ENCODE measurements around the gene THAP12. TPM values are rescaled to one million over a fixed set of nuclear protein-coding genes. Genes with fewer than 3 reads are reported as not detected.

THAP12 gene
- total RNA-seq, 2 experiments from 2014 or later, result 64.0 to 65.6 TPM

DNA sequence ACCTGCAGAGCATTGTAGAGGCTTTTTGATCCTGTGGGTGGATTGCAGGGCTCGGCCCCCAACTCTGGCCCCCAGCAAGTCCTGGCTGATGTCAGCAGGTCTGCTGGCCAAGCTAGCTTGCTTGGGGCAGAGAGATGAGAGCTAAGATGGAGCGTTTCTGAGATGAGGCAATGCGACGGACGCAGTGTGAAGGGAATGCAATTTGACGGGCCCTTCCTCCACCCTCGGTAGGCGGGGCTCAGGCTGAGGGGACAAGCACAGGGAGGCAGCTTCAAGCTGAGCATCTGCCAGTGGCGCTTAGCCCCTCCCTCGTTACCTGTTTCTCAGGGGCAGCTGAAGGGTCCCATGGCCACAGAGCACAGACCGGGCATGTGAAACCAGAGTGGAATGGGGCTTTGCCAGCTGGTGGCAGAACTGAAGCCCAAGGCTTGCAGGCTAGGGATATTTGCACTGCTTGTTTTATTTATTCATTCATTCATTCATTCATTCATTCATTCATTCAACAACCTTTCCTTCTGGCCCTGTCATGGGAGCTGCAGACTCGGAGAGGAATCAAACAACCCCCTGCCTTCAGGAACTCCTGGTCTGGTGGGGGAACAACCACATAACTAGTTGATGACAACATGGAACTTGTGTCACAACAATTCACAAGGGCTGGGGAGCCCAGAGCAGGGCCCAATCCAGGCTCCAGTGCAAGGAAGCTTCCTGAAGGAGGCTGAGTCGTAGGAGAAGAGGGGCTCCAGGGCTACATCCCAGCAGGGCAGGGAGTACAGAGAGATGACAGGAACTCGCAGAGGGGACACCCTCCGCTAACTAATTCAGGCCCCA is 66.8 kb downstream of the THAP12 start:
- CTCF ChIA-PET, result interaction anchor here (1.3 to 2.6 kb wide), 3 partner anchors 104 to 107 kb away, joined by 4 to 11 read pairs (median 5); no protein-coding TSS in a partner anchor
- POLR2A ChIA-PET, result no interaction called here

DNA sequence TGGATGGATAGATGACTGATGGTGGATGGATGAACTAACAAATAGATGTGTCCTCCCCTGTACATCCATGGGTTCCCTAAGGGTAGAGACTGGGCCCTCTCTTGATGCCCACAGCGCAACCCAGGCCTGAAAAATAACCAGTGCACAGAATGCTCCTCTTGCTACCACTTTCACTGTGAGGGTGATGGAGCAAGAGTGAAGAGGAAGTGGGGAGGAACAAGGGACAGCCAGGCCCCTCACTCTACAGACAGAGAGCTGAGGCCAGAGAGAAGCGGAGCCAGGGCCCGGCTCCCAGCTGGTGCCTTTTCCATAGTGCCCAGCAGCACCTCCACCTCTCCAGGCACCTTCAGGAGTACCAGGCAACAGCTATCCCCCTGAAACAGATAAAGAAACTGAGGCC is 67.7 kb downstream of the THAP12 start:
- CTCF ChIA-PET, result interaction anchor here (2.6 kb wide), 1 partner anchor 106 kb away, joined by 11 read pairs; no protein-coding TSS in a partner anchor
- POLR2A ChIA-PET, result no interaction called here

DNA sequence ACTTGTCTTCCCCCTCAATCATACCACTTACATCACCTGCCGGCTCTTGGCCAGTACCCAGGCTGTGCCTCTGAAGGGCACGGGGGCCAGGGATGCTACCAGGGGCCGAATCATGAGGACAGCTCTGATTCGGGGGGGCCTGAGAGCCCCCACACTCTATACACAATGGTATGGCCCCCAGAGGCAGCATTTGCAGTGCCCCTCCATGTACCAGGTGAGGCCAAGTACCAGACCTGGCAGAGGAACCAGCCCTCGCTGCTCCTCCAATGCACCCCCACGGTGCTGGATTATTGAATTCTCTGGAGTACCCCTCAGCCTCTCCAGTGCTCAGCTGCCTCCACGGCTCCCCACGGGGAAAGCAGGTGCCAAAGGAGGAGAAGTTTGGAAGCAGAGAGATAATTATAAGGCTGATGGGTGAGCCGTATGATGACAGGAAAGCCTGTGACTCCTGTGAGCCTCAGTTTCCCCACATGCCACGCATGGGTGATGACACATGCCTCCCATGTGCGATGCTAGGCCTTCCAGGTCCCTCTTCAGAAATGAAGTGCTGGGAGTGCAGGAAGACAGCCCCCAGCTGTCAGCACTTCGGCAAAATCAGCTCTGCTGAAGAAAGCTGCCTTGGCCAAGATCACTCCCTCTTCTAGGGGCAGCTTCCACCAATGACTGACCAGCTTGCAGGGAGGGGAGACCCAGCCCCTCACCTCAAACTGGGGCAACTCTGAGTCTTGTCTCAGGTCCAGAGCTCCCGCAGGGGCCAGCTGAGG is 69.9 kb downstream of the THAP12 start:
- POLR2A ChIA-PET, result no interaction called here

DNA sequence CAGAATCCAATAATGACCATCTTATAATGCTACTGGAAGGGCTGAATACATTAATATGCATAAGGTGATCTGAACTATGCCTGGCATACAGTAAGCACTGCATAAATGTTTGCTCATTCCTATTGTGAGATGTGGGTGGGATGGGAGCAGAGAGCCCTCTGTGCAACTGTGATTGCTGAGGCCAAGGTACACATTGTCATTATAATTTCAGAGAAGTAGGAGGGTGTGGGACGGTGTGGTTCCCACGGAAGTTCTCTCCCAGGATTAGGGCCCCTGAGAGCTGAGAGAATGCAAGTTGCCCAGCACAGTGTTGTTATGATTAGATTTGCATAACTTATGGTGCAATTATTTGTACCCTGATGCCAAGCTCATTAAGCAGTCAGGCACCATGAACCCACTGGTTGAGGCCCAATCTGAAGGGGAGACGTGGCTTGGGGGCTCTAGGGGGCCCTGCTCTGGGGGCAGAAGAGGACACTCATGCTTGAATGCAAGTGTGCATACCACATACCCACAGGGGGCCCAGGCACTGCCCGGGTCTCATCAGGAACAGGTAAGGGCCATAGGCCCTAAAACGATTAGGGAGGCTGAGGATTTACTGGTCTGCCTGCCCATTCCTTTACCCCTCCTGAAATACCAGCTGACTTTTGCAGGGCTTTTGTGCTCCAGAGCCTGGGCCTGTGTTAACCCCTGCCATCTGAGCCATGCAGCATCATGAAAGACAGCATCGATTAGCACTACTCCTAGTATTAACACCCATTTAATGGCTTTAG is 72.8 kb downstream of the THAP12 start:
- ChIA-PET CTCF (interaction anchor here (1.3 kb wide), 1 partner anchor 11 kb away, joined by 4 read pairs; no protein-coding TSS in a partner anchor), POLR2A (no interaction called here)

More for the DNA sequence above, 69.9 kb downstream of the THAP12 start:
- CTCF ChIA-PET, result interaction anchor here (1.0 to 2.3 kb wide), 3 partner anchors 16 to 103 kb away, joined by 3 to 10 read pairs (median 9); no protein-coding TSS in a partner anchor

DNA sequence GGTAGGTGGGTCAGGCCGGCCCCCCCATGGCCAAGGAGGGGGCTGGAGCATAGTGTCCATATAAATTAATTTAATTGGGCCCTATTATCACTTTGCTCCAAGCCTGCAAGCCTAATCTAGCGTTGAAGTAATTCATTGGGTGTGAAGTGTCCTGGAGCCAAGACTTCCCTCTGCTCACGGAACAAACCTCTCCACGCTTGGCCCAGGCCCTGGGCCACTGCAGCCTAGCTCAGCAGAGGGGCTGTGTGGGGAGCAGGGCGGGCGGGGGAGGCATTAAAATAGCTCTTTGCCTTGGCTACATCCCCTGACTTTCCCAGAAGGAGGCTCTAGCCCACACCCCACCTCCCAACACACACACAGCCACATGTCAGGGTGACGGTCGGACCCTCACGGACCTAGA is 73.5 kb downstream of the THAP12 start:
- CTCF ChIA-PET, result interaction anchor here (1.3 kb wide), 1 partner anchor 11 kb away, joined by 4 read pairs; no protein-coding TSS in a partner anchor
- POLR2A ChIA-PET, result no interaction called here

DNA sequence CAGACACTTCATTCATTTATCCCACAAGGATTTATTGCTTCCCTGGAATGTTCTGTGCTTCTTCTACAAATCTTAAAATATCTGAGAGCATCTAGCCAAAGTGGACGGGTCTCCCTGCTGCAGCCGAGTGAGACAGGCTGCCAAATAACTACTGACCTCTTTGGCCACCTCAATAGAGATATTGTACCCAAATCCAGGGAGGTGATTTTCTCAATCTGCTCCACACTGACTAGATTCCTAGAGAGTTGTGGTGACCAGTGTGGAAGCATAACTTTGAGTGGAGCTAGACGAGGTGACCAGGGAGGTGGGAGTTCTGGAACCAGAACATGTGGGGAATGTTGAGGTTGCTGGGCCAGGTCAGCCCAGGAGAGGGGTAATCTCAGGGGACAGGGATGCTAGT is 77.5 kb downstream of the THAP12 start:
- ChIA-PET POLR2A (no interaction called here), CTCF (interaction anchor here (1.1 kb wide), 1 partner anchor 16 kb away, joined by 3 read pairs; no protein-coding TSS in a partner anchor)

DNA sequence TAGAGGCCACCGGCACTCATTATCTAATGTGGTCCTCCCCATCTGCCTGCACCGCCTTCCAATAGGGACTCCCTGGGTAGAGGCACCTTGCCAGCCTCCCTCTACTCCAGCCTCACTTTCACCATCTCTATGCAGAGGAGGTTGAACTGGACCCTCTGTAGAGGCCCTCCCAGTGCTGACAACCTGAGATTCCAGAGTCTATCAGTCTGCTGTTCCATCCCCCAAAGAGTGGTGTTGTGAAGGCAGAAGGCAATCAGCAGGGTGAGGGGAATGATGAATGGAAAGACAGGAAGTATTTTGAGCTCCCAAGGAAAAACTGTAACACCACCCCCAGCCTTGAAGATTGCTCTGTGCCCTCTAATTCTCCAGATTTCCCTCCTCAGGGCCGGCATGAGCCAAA is 77.9 kb downstream of the THAP12 start:
- ChIA-PET CTCF (no interaction called here), POLR2A (no interaction called here)

Other genes starting within 250 kb of the THAP12 start
- gene WNT11, start 174.6 kb downstream of the THAP12 start, total RNA-seq, result under 1 TPM in 1 of 2 experiments, not detected in 1; 0.38 TPM
- 1 to 10 TPM; 2.2 to 2.9 TPM for gene GVQW3, start 191 bp upstream of the THAP12 start, total RNA-seq
- gene EMSY, start 63.9 kb upstream of the THAP12 start, total RNA-seq, result 10 to 100 TPM; 22.0 to 26.8 TPM